BJ (cell line): ENCODE measurements around the gene UBE2E1. TPM values are rescaled to one million over a fixed set of nuclear protein-coding genes. Genes with fewer than 3 reads are reported as not detected.

Experiments used
- CTCF ChIA-PET: fragments of 350-600 bp; formaldehyde crosslinking; extraction: SDS; loops from one replicate; lab custom pipeline; 2021; ENCODE audit warnings: antibody characterized with exemption, inconsistent platforms; lab: Yijun Ruan, JAX
- POLR2A ChIA-PET: fragments of 300-600 bp; sonication (Branson Sonifier 250); formaldehyde crosslinking; extraction: SDS; loops from one replicate; lab custom pipeline; 2021; ENCODE audit warnings: antibody characterized with exemption; lab: Charles Lee
- DNase-seq: peaks from one replicate; pipeline ENCODE4 v3.0.0-alpha.2; 2011; ENCODE audit warnings: low read depth
- H3K27me3 ChIP-seq: 2 replicates; pipeline ENCODE4 v1.6.0; 2011; ENCODE audit warnings: low read length; ENCODE audit not compliant: control insufficient read depth, insufficient read depth
- H3K36me3 ChIP-seq: 2 replicates; pipeline ENCODE4 v1.5.1; 2011; ENCODE audit warnings: low read length; ENCODE audit not compliant: control insufficient read depth, insufficient read depth
- H3K4me3 ChIP-seq: 2 replicates; pipeline ENCODE4 v1.5.1; 2011; ENCODE audit warnings: low read depth, mild to moderate bottlenecking, control low read depth, low read length
- CTCF ChIP-seq: IDR thresholded peaks from 2 replicates; pipeline ENCODE4 v1.5.1; 2011; ENCODE audit warnings: low read depth, mild to moderate bottlenecking, control low read depth, inconsistent platforms, low read length, moderate library complexity; ENCODE audit not compliant: insufficient read depth
- polyA plus RNA-seq: library from polyadenylated mRNA; depleted of rRNA; stranded (reverse); fragments of >200 nt; gene quantifications from 2 replicates; pipeline ENCODE4 v1.2.3, GENCODE V29; 2011

The UBE2E1 gene
- polyA plus RNA-seq, 1 experiment, result 70.0 TPM

- Histone ChIP-seq H3K27me3 (peaks cover 5% of the 10 kb centered on the region; the same call in 1 of the 2 replicates), H3K4me3 (no peak overlapping the region), H3K36me3 (no peaks in the 10 kb centered on the region)
- TF ChIP-seq CTCF, result no peak
- no peak for DNase-seq
- ChIA-PET POLR2A (no interaction called here), CTCF (interaction anchor here (0.6 to 0.7 kb wide), 2 partner anchors 13 to 18 kb away, joined by 3 read pairs; no protein-coding TSS in a partner anchor)
These were observed 24.7 kb upstream of the UBE2E1 start for GRCh38 chr3:23781051-23781450.

GRCh38 chr3:23781871-23782270 is 23.9 kb upstream of the UBE2E1 start:
- TF ChIP-seq CTCF, result no peak
- ChIA-PET POLR2A (no interaction called here), CTCF (no interaction called here)
- Histone ChIP-seq H3K4me3 (no peak overlapping the region), H3K36me3 (no peaks in the 10 kb centered on the region), H3K27me3 (peaks cover 5% of the 10 kb centered on the region; the same call in 1 of the 2 replicates)
- DNase-seq, result no peak

GRCh38 chr3:23785097-23785645 is 20.6 kb upstream of the UBE2E1 start:
- no peak for DNase-seq
- TF ChIP-seq CTCF, result no peak
- ChIA-PET CTCF (no interaction called here), POLR2A (no interaction called here)
- Histone ChIP-seq H3K36me3 (no peaks in the 10 kb centered on the region), H3K4me3 (no peak overlapping the region), H3K27me3 (peaks cover 5% of the 10 kb centered on the region; the same call in 1 of the 2 replicates)

GRCh38 chr3:23785882-23786281 is 19.9 kb upstream of the UBE2E1 start:
- no peak for TF ChIP-seq CTCF
- Histone ChIP-seq H3K4me3 (no peak overlapping the region), H3K27me3 (peaks cover 5% of the 10 kb centered on the region; the same call in 1 of the 2 replicates), H3K36me3 (no peaks in the 10 kb centered on the region)
- CTCF ChIA-PET, result no interaction called here
- DNase-seq, result no peak
- POLR2A ChIA-PET, result no interaction called here

GRCh38 chr3:23791678-23792077 is 14.1 kb upstream of the UBE2E1 start:
- H3K36me3 ChIP-seq, result no peaks in the 10 kb centered on the region
- ChIA-PET POLR2A (no interaction called here), CTCF (interaction anchor here (0.6 to 1.1 kb wide), 2 partner anchors 293 to 423 kb away, joined by 3 read pairs; no protein-coding TSS in a partner anchor)
- H3K4me3 ChIP-seq, result no peak overlapping the region
- TF ChIP-seq CTCF, result no peak
- H3K27me3 ChIP-seq, result peaks cover 4% of the 10 kb centered on the region
- no peak for DNase-seq
